ENCODE data around the gene NUCKS1. TPM values are rescaled to one million over a fixed set of nuclear protein-coding genes. Genes with fewer than 3 reads are reported as not detected.

The NUCKS1 gene, protein sequence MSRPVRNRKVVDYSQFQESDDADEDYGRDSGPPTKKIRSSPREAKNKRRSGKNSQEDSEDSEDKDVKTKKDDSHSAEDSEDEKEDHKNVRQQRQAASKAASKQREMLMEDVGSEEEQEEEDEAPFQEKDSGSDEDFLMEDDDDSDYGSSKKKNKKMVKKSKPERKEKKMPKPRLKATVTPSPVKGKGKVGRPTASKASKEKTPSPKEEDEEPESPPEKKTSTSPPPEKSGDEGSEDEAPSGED
- total RNA-seq (2016; rRNA removed; fragmentation: Illumina TruSeq; extraction: Trizol), result 117 and 194 TPM in 2 replicates
- total RNA-seq (2016; cell fraction: cytosol; rRNA removed; fragmentation: Illumina TruSeq; extraction: Trizol; ENCODE audit: low read depth), result 10.3 and 15.8 TPM in 2 replicates
- total RNA-seq (2016; cell fraction: insoluble cytoplasmic fraction; rRNA removed; fragmentation: Illumina TruSeq; extraction: Trizol), result 125 and 160 TPM in 2 replicates
- total RNA-seq (2016; cell fraction: membrane; rRNA removed; fragmentation: Illumina TruSeq; extraction: Trizol), result 40.1 and 45.8 TPM in 2 replicates
- total RNA-seq (2016; cell fraction: nucleus; rRNA removed; fragmentation: Illumina TruSeq; extraction: Trizol), result 67.8 and 73.8 TPM in 2 replicates
- polyA plus RNA-seq (2011; rRNA removed), result 25.1 and 35.5 TPM in 2 replicates
- 14.2 and 24.0 TPM in 2 replicates for polyA plus RNA-seq (2011; cell fraction: cytosol; rRNA removed)
- polyA plus RNA-seq (2011; cell fraction: nucleus; rRNA removed), result 8.7 and 10.8 TPM in 2 replicates
- 32.7 and 70.0 TPM in 2 replicates for polyA plus RNA-seq (2012)
- polyA plus RNA-seq (2016; cell fraction: cytosol; fragmentation: Illumina TruSeq; extraction: Trizol; ENCODE audit: low read depth), result 15.9 and 27.1 TPM in 2 replicates
- polyA plus RNA-seq (2016; cell fraction: insoluble cytoplasmic fraction; fragmentation: Illumina TruSeq; extraction: Trizol; ENCODE audit: low read depth), result 186 and 191 TPM in 2 replicates
- polyA plus RNA-seq (2016; cell fraction: membrane; fragmentation: Illumina TruSeq; extraction: Trizol; ENCODE audit: low read depth), result 54.3 and 56.5 TPM in 2 replicates
- polyA plus RNA-seq (2016; cell fraction: nucleus; fragmentation: Illumina TruSeq; extraction: Trizol; ENCODE audit: insufficient read depth, low read depth), result 84.6 and 113 TPM in 2 replicates
- polyA minus RNA-seq (2011; rRNA and poly(A)+ RNA removed; ENCODE audit: low replicate concordance), result 54.5 and 133 TPM in 2 replicates
- polyA minus RNA-seq (2011; cell fraction: cytosol; rRNA and poly(A)+ RNA removed), result 45.1 and 46.0 TPM in 2 replicates
- 41.1 and 52.6 TPM in 2 replicates for polyA minus RNA-seq (2011; cell fraction: nucleus; rRNA and poly(A)+ RNA removed)
- percentile 96 among the genes with signal in this experiment for Bru-seq, nascent RNA
- percentile 97 among the genes with signal in this experiment for BruChase-seq, experiment 1, labeled RNA remaining after a 6-hour chase
- BruChase-seq, experiment 2, labeled RNA remaining after a 2-hour chase, result percentile 94 among the genes with signal in this experiment
- long read RNA-seq, experiment 1, full-length matches to known transcripts, result 2 of 39 reads
- long read RNA-seq, experiment 1, partial matches to known transcripts, result 9 of 39 reads
- long read RNA-seq, experiment 1, other reads (novel, unspliced or antisense), result 28 of 39 reads
- long read RNA-seq, experiment 2, full-length matches to known transcripts, result 27 of 189 reads
- long read RNA-seq, experiment 2, partial matches to known transcripts, result 16 of 189 reads
- long read RNA-seq, experiment 2, other reads (novel, unspliced or antisense), result 146 of 189 reads

- Histone ChIP-seq H3K27me3 (ENCODE audit: control insufficient read depth in 1 of 2, insufficient read depth in 2 of 2, low read length in 2 of 2) (no peaks in the 10 kb centered on the region; a peak in 1 of 5 replicates), H3K4me2 (ENCODE audit: low read depth, low read length) (peak within 1 kb of the TSS; percentile 95), H3K79me2 (ENCODE audit: insufficient read depth, low read length) (peaks cover 40% of the 10 kb centered on the region), H3K4me1 (ENCODE audit: insufficient read depth, low read length) (peaks cover 75% of the 10 kb centered on the region), H3K4me3 (replicated peaks in 1 of 3; ENCODE audit: insufficient read depth in 1 of 3, low read depth in 2 of 3, low read length in 3 of 3) (peak within 1 kb of the TSS; percentile 65 to 81 (median 75)), H3K27ac (ENCODE audit: extremely low read length, insufficient read depth, low read length) (peak within 1 kb of the TSS; percentile 92), H3K9ac (ENCODE audit: insufficient read depth, low read depth, low read length) (peak within 1 kb of the TSS; percentile 83), H2AFZ (ENCODE audit: low read length) (peak within 1 kb of the TSS; percentile 85), H4K20me1 (ENCODE audit: insufficient read depth, low read length) (peaks cover 33% of the 10 kb centered on the region), H3K9me3 (ENCODE audit: low read length) (no peaks in the 10 kb centered on the region), H3K36me3 (replicated peaks in 1 of 2; ENCODE audit: control insufficient read depth in 1 of 2, insufficient read depth in 2 of 2, low read length in 2 of 2) (no peaks in the 10 kb centered on the region)
- POLR2A ChIA-PET, result interaction anchor here (0.7 to 2.4 kb wide), 4 partner anchors 24 to 119 kb away, joined by 3 to 21 read pairs (median 5); partner anchors contain the start of genes RAB29 and SLC45A3
- FAIRE-seq (peak; percentile 99), ATAC-seq (peak; percentile 88), DNase-seq (ENCODE audit: low spot score) (peak; percentile 99)
- TSS peak; percentile 92 for BruUV-seq (replicated peaks)
- CTCF ChIA-PET (ENCODE audit: low intra/inter-chr PET ratio, low total read pairs), result no interaction called here
- in situ Hi-C loops (cut with HindIII; ENCODE audit: extremely low pct_ligation_motif_present, low pct_unique_long_range_greater_than_20kb), result no loop called here
- intact Hi-C loops (cut with micrococcal nuclease; ENCODE audit: unreplicated experiment), result no loop called here
- 2% methylated on average over 26 of the region's 27 CpGs for WGBS (ENCODE audit: low lambda C conversion rate)
- TF ChIP-seq ZNF3 (CRISPR knock-in tag; IDR thresholded peaks at IDR 0.05) (0 out of 2 replicates have a peak, but pooled peaks have one; percentile 15), KDM5A (IDR thresholded peaks at IDR 0.05; ENCODE audit: borderline replicate concordance, low read length) (peak; percentile 90; the same call in 1 of the 2 replicates), IKZF1 (IDR thresholded peaks at IDR 0.05) (no peak), IKZF4 (CRISPR knock-in tag; IDR thresholded peaks at IDR 0.05; ENCODE audit: borderline replicate concordance, low read depth, not compliant biosample characterization) (no peak), ZMYM4 (CRISPR knock-in tag; IDR thresholded peaks at IDR 0.05) (peak; percentile 88), ISX (CRISPR knock-in tag; conservative IDR thresholded peaks at IDR 0.05) (no peak), PRMT3 (CRISPR knock-in tag; IDR thresholded peaks at IDR 0.05; ENCODE audit: borderline replicate concordance, low read depth) (no peak; the same call in 1 of the 2 replicates), CREB1 (IDR thresholded peaks at IDR 0.05) (peak; percentile 90), CREB1 (CRISPR knock-in tag; IDR thresholded peaks at IDR 0.05) (peak; percentile 94), NKX3-1 (CRISPR knock-in tag; IDR thresholded peaks at IDR 0.05) (peak; percentile 72; the same call in 1 of the 2 replicates), ZBTB25 (CRISPR knock-in tag; IDR thresholded peaks at IDR 0.05) (peak; percentile 77), KLF6 (CRISPR knock-in tag; IDR thresholded peaks at IDR 0.05) (peak; percentile 59; the same call in 1 of the 2 replicates), SIX1 (CRISPR knock-in tag; IDR thresholded peaks at IDR 0.05; ENCODE audit: borderline replicate concordance) (0 out of 2 replicates have a peak, but pooled peaks have one; percentile 11), ZNF605 (CRISPR knock-in tag; IDR thresholded peaks at IDR 0.05) (peak; percentile 68), SOX5 (CRISPR knock-in tag; IDR thresholded peaks at IDR 0.05; ENCODE audit: borderline replicate concordance) (peak; percentile 26; the same call in 1 of the 2 replicates), FOXM1 (CRISPR knock-in tag; IDR thresholded peaks at IDR 0.05) (peak; percentile 99), SIN3A (IDR thresholded peaks at IDR 0.05; ENCODE audit: borderline replicate concordance, low read depth, low read length) (0 out of 2 replicates have a peak, but pooled peaks have one; percentile 16), ZNF12 (CRISPR knock-in tag; IDR thresholded peaks at IDR 0.05) (no peak)
Observed at GRCh38 chr1:205750138-205751035, at the start of gene NUCKS1. Gene NUCKS1, minus strand, starts transcription at chr1:205750182. Its CDS starts 209 bp downstream, at chr1:205749973.

Measured in HepG2 (cell line).